ENCODE data around the gene DPEP2NB.

- TF ChIP-seq EZH2 (IDR thresholded peaks at IDR 0.05) (no peak), POLR2AphosphoS5 (IDR thresholded peaks at IDR 0.05; ENCODE audit: borderline replicate concordance, low read depth, low read length) (no peak), FOXP2 (optimal IDR thresholded peaks at IDR 0.05; ENCODE audit: control extremely low read depth, extremely low read length, insufficient read depth) (no peak)
Observed at GRCh38 chr16:67977005-67977404, 38.7 kb downstream of the DPEP2NB start.

Data from SK-N-MC (cell line).